ENCODE data around the gene SNAI3. TPM values are rescaled to one million over a fixed set of nuclear protein-coding genes. Genes with fewer than 3 reads are reported as not detected.

Gene SNAI3
- total RNA-seq, 1 experiment from 2014 or later: 2.2 TPM

DNA sequence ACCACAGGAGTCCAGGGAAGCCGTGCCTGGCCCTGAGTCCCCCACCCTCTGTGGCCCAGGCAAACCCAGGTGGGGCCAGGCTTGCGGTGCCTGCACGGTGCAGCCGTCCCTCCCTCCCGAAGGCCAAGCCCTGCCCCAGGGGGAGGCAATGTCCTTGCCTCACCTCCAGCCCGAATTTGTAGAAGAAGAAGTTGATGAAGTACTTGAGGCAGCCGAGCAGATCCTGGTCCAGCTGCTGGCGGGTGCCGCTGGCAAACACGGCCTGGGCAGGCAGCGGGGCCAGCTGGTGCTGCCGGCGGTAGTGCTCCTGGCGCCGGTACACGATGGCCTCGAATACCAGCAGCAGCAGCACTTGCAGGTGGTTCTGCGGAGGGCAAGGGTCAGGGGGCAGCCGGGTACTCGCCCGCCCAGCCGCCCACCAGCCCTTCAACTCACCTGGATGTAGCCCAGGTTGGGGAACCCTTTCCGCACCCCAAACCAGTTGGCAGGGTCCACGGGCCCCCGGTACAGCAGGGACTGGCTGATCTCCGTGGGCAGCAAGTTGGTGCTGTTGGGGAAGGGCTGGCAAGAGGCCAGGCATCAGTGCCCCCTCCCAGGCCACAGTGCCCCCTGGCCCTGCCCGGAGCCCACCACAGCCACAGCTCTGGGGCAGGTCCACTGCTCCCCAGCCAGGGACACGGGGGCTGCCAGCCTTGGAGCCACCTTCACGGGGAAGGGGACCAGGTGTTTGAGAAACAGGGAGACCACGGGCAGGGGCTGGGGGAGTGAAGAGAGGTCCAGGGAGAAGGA, 46.1 kb upstream of the SNAI3 start:
- no peak overlapping the region for H3K27ac ChIP-seq (ENCODE audit: low read depth, low read length)
- no peak for DNase-seq (ENCODE audit: low read depth, low spot score)
- peaks cover 21% of the 10 kb centered on the region; the same call in 1 of the 2 replicates for H3K79me2 ChIP-seq (ENCODE audit: insufficient read depth, low read length)
- ChIA-PET POLR2A (no interaction called here), CTCF (no interaction called here), RAD21 (ENCODE audit: low non-redundant PET in 1 of 2, low total read pairs in 2 of 2, uncharacterized antibody in 2 of 2, unreplicated experiment in 2 of 2) (no interaction called here)
- intact Hi-C loops (cut with micrococcal nuclease): no loop called here
- no TSS peak for BruUV-seq (replicated peaks)
- peaks cover 0 to under 1% of the 10 kb centered on the region in 2 experiments; a peak in 1 of 4 replicates for H3K4me1 ChIP-seq (ENCODE audit: control insufficient read depth in 1 of 2, insufficient read depth in 2 of 2, low read length in 2 of 2)
- no peak overlapping the region for H2AFZ ChIP-seq (ENCODE audit: low read depth, low read length, poor library complexity, severe bottlenecking)
- H3K4me2 ChIP-seq (ENCODE audit: low read length): no peak overlapping the region
- no peak overlapping the region for H3K9ac ChIP-seq (ENCODE audit: low read length)
- H4K20me1 ChIP-seq (ENCODE audit: insufficient read depth): no peaks in the 10 kb centered on the region
- H3K27me3 ChIP-seq (ENCODE audit: insufficient read depth, low read length): no peaks in the 10 kb centered on the region
- no peaks in the 10 kb centered on the region for H3K9me2 ChIP-seq (ENCODE audit: insufficient read depth)
- TF ChIP-seq, protein P1, sequence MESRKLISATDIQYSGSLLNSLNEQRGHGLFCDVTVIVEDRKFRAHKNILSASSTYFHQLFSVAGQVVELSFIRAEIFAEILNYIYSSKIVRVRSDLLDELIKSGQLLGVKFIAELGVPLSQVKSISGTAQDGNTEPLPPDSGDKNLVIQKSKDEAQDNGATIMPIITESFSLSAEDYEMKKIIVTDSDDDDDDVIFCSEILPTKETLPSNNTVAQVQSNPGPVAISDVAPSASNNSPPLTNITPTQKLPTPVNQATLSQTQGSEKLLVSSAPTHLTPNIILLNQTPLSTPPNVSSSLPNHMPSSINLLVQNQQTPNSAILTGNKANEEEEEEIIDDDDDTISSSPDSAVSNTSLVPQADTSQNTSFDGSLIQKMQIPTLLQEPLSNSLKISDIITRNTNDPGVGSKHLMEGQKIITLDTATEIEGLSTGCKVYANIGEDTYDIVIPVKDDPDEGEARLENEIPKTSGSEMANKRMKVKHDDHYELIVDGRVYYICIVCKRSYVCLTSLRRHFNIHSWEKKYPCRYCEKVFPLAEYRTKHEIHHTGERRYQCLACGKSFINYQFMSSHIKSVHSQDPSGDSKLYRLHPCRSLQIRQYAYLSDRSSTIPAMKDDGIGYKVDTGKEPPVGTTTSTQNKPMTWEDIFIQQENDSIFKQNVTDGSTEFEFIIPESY (IDR thresholded peaks at IDR 0.05; ENCODE audit: extremely low read depth, insufficient replicate concordance, low read length): no peak
- TF ChIP-seq ZNF274 (IDR thresholded peaks at IDR 0.05; ENCODE audit: low read depth, low read length) (no peak), EGR1 (IDR thresholded peaks at IDR 0.05; ENCODE audit: low read depth) (no peak), CBX3 (IDR thresholded peaks at IDR 0.05; ENCODE audit: low read depth) (no peak), SRF (IDR thresholded peaks at IDR 0.05; ENCODE audit: low read depth) (no peak), JUND (IDR thresholded peaks at IDR 0.05) (no peak)
- TF ChIP-seq, protein P2, sequence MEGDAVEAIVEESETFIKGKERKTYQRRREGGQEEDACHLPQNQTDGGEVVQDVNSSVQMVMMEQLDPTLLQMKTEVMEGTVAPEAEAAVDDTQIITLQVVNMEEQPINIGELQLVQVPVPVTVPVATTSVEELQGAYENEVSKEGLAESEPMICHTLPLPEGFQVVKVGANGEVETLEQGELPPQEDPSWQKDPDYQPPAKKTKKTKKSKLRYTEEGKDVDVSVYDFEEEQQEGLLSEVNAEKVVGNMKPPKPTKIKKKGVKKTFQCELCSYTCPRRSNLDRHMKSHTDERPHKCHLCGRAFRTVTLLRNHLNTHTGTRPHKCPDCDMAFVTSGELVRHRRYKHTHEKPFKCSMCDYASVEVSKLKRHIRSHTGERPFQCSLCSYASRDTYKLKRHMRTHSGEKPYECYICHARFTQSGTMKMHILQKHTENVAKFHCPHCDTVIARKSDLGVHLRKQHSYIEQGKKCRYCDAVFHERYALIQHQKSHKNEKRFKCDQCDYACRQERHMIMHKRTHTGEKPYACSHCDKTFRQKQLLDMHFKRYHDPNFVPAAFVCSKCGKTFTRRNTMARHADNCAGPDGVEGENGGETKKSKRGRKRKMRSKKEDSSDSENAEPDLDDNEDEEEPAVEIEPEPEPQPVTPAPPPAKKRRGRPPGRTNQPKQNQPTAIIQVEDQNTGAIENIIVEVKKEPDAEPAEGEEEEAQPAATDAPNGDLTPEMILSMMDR (IDR thresholded peaks at IDR 0.05 in 2 of 3, conservative IDR thresholded peaks at IDR 0.05 in 1 of 3; ENCODE audit: borderline replicate concordance in 1 of 3, insufficient read depth in 1 of 3, low read depth in 2 of 3, low read length in 2 of 3): no peak
- TF ChIP-seq, protein P3, sequence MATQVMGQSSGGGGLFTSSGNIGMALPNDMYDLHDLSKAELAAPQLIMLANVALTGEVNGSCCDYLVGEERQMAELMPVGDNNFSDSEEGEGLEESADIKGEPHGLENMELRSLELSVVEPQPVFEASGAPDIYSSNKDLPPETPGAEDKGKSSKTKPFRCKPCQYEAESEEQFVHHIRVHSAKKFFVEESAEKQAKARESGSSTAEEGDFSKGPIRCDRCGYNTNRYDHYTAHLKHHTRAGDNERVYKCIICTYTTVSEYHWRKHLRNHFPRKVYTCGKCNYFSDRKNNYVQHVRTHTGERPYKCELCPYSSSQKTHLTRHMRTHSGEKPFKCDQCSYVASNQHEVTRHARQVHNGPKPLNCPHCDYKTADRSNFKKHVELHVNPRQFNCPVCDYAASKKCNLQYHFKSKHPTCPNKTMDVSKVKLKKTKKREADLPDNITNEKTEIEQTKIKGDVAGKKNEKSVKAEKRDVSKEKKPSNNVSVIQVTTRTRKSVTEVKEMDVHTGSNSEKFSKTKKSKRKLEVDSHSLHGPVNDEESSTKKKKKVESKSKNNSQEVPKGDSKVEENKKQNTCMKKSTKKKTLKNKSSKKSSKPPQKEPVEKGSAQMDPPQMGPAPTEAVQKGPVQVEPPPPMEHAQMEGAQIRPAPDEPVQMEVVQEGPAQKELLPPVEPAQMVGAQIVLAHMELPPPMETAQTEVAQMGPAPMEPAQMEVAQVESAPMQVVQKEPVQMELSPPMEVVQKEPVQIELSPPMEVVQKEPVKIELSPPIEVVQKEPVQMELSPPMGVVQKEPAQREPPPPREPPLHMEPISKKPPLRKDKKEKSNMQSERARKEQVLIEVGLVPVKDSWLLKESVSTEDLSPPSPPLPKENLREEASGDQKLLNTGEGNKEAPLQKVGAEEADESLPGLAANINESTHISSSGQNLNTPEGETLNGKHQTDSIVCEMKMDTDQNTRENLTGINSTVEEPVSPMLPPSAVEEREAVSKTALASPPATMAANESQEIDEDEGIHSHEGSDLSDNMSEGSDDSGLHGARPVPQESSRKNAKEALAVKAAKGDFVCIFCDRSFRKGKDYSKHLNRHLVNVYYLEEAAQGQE (IDR thresholded peaks at IDR 0.05; ENCODE audit: low read depth): no peak
- no peaks in the 10 kb centered on the region for H3K9me3 ChIP-seq (ENCODE audit: control insufficient read depth in 1 of 2, insufficient read depth in 1 of 2, low read depth in 1 of 2, low read length in 2 of 2)
- peak; percentile 47 for ATAC-seq
- peaks cover 30 to 63% of the 10 kb centered on the region in 2 experiments; a peak in 3 of 4 replicates for H3K36me3 ChIP-seq (ENCODE audit: control insufficient read depth in 1 of 2, insufficient read depth in 2 of 2, low read length in 2 of 2)
- H3K4me3 ChIP-seq (replicated peaks in 1 of 2; ENCODE audit: low read depth in 1 of 2, low read length in 2 of 2): no peak overlapping the region
